HFFc6 (cell line): ENCODE measurements around the gene FBXL13. TPM values are rescaled to one million over a fixed set of nuclear protein-coding genes. Genes with fewer than 3 reads are reported as not detected.

Source experiments
- DNase-seq: peaks from one replicate; pipeline ENCODE4 v3.0.0-alpha.2; 2018
- H3K27ac Mint-ChIP-seq: 2 replicates; pipeline ENCODE4 v1.8.0; 2020; ENCODE audit warnings: mild to moderate bottlenecking, mixed read lengths
- H3K27me3 Mint-ChIP-seq: 2 replicates; pipeline ENCODE4 v1.8.0; 2021; ENCODE audit warnings: mild to moderate bottlenecking, moderate library complexity, mixed read lengths; ENCODE audit not compliant: insufficient read depth
- H3K36me3 Mint-ChIP-seq: 2 replicates; pipeline ENCODE4 v1.8.0; 2021; ENCODE audit warnings: low read depth, mixed read lengths
- H3K4me1 Mint-ChIP-seq: 2 replicates; pipeline ENCODE4 v1.8.0; 2020; ENCODE audit warnings: low read depth, mixed read lengths
- H3K4me3 Mint-ChIP-seq: 2 replicates; pipeline ENCODE4 v1.8.0; 2020; ENCODE audit warnings: mild to moderate bottlenecking, moderate library complexity, mixed read lengths
- H3K9me3 Mint-ChIP-seq: 2 replicates; pipeline ENCODE4 v1.8.0; 2020; ENCODE audit warnings: mild to moderate bottlenecking, mixed read lengths
- CTCF ChIP-seq: fragments of 200-600 bp; sonication (generic); IDR thresholded peaks from 2 replicates; pipeline ENCODE4 v1.5.0; 2021; ENCODE audit warnings: antibody characterized with exemption, mild to moderate bottlenecking
- total RNA-seq, 6 experiments: library from RNA; stranded (reverse); fragmentation: NEBNext Ultra II Directional; extraction: Animal tissue kit (Norgen Biotek cat#: 25700); gene quantifications; 2 replicates in 1 of 6; 3 replicates in 5 of 6; pipeline ENCODE4 v1.2.3, GENCODE V29; 2021

The FBXL13 gene
- total RNA-seq, 6 experiments from 2014 or later = 0.43 to 0.74 (median 0.56) TPM

GRCh38 chr7:102934701-102935100 lies 139.9 kb downstream of the FBXL13 start:
- peak overlapping the region; percentile 74 for H3K4me3 Mint-ChIP-seq
- peaks cover 51% of the 10 kb centered on the region for H3K4me1 Mint-ChIP-seq
- no peaks in the 10 kb centered on the region for H3K36me3 Mint-ChIP-seq
- TF ChIP-seq CTCF = no peak
- H3K27ac Mint-ChIP-seq = peak overlapping the region; percentile 93
- H3K9me3 Mint-ChIP-seq = no peaks in the 10 kb centered on the region
- DNase-seq = no peak
- no peaks in the 10 kb centered on the region for H3K27me3 Mint-ChIP-seq

- Mint-ChIP-seq H3K9me3 (no peaks in the 10 kb centered on the region), H3K36me3 (no peaks in the 10 kb centered on the region), H3K4me3 (peak overlapping the region; percentile 74), H3K4me1 (peaks cover 51% of the 10 kb centered on the region), H3K27ac (peak overlapping the region; percentile 93), H3K27me3 (no peaks in the 10 kb centered on the region)
- TF ChIP-seq CTCF = no peak
- no peak for DNase-seq
Measured at GRCh38 chr7:102934239-102934638, 140.4 kb downstream of the FBXL13 start.

- Mint-ChIP-seq H3K4me3 (peak overlapping the region; percentile 74), H3K27ac (peak overlapping the region; percentile 93), H3K27me3 (no peaks in the 10 kb centered on the region; the same call in 1 of the 2 replicates), H3K36me3 (0 out of 2 replicates have a peak, but pooled peaks cover 3% of the 10 kb centered on the region), H3K4me1 (peaks cover 53% of the 10 kb centered on the region), H3K9me3 (no peaks in the 10 kb centered on the region)
- peak; percentile 90 for DNase-seq
- TF ChIP-seq CTCF = no peak
Measured at GRCh38 chr7:102933763-102934162, 140.8 kb downstream of the FBXL13 start.

GRCh38 chr7:102931757-102932156 lies 142.8 kb downstream of the FBXL13 start:
- Mint-ChIP-seq H3K4me1 (peaks cover 62% of the 10 kb centered on the region), H3K27me3 (no peaks in the 10 kb centered on the region; the same call in 1 of the 2 replicates), H3K36me3 (0 out of 2 replicates have a peak, but pooled peaks cover 7% of the 10 kb centered on the region), H3K27ac (no peak overlapping the region), H3K4me3 (no peak overlapping the region), H3K9me3 (no peaks in the 10 kb centered on the region)
- TF ChIP-seq CTCF = no peak
- DNase-seq = no peak

- DNase-seq = peak; percentile 26
- no peak for TF ChIP-seq CTCF
- Mint-ChIP-seq H3K36me3 (0 out of 2 replicates have a peak, but pooled peaks cover 7% of the 10 kb centered on the region), H3K4me3 (peak overlapping the region; percentile 40; the same call in 1 of the 2 replicates), H3K27me3 (no peaks in the 10 kb centered on the region; the same call in 1 of the 2 replicates), H3K9me3 (no peaks in the 10 kb centered on the region), H3K4me1 (peaks cover 37% of the 10 kb centered on the region), H3K27ac (peak overlapping the region; percentile 52)
Measured at GRCh38 chr7:102927312-102927933, 147.2 kb downstream of the FBXL13 start.
